ENCODE results near the gene CSNK1A1.
"Not testable (repeated sequence)": the region's sequence is repeated elsewhere in the genome, so short reads cannot be mapped to it uniquely, and the experiment has no call there.

The CSNK1A1 gene

GRCh38 chr5:149551227-149552037 is at the start of gene CSNK1A1:
Gene CSNK1A1, minus strand, starts transcription at chr5:149551439. Its CDS starts 475 bp downstream, at chr5:149550964.
- DNase-seq, result peak; percentile 98 to 99

- DNase-seq, result no peak
These were observed 49.7 kb upstream of the CSNK1A1 start for GRCh38 chr5:149600932-149601331.

GRCh38 chr5:149599375-149599774 is 48.1 kb upstream of the CSNK1A1 start:
- no peak for DNase-seq

GRCh38 chr5:149598966-149599365 is 47.7 kb upstream of the CSNK1A1 start:
- no peak for DNase-seq

GRCh38 chr5:149598234-149598633 is 47.0 kb upstream of the CSNK1A1 start:
- not testable (repeated sequence) for DNase-seq

GRCh38 chr5:149597618-149598017 is 46.4 kb upstream of the CSNK1A1 start:
- DNase-seq, result no peak

GRCh38 chr5:149596712-149597111 is 45.5 kb upstream of the CSNK1A1 start:
- DNase-seq, result no peak

GRCh38 chr5:149595105-149595504 is 43.9 kb upstream of the CSNK1A1 start:
- not testable (repeated sequence) for DNase-seq

- no peak for DNase-seq
These were observed 43.1 kb upstream of the CSNK1A1 start for GRCh38 chr5:149594206-149594895.

GRCh38 chr5:149593370-149593769 is 42.1 kb upstream of the CSNK1A1 start:
- no peak for DNase-seq

- DNase-seq, result no peak
These were observed 37.7 kb upstream of the CSNK1A1 start for GRCh38 chr5:149588936-149589335.

- no peak for DNase-seq
These were observed 35.6 kb upstream of the CSNK1A1 start for GRCh38 chr5:149586708-149587318.

GRCh38 chr5:149585910-149586309 is 34.7 kb upstream of the CSNK1A1 start:
- no peak for DNase-seq

- DNase-seq, result no peak
These were observed 32.9 kb upstream of the CSNK1A1 start for GRCh38 chr5:149584121-149584520.

- DNase-seq, result no peak
These were observed 32.2 kb upstream of the CSNK1A1 start for GRCh38 chr5:149583394-149583793.

GRCh38 chr5:149581931-149582768 is 30.9 kb upstream of the CSNK1A1 start:
- DNase-seq, result no peak

GRCh38 chr5:149581192-149581861 is 30.1 kb upstream of the CSNK1A1 start, which contains the start of gene ARHGEF37:
Gene ARHGEF37, plus strand, starts transcription at chr5:149581498. Its CDS starts 16,272 bp downstream, at chr5:149597770.
- DNase-seq, result peak; percentile 27 to 40

- DNase-seq, result no peak
These were observed 29.6 kb upstream of the CSNK1A1 start for GRCh38 chr5:149580808-149581191.

GRCh38 chr5:149578896-149579295 is 27.7 kb upstream of the CSNK1A1 start:
- DNase-seq, result no peak

GRCh38 chr5:149576021-149576420 is 24.8 kb upstream of the CSNK1A1 start:
- DNase-seq, result no peak

- DNase-seq, result no peak
These were observed 23.9 kb upstream of the CSNK1A1 start for GRCh38 chr5:149575131-149575530.

GRCh38 chr5:149572576-149573231 is 21.5 kb upstream of the CSNK1A1 start:
- DNase-seq, result no peak

All from activated CD4-positive, alpha-beta T cell treated with anti-CD3 and anti-CD28 coated beads for 4 hours (primary cell).